MM.1S (cell line): Measurements from ENCODE around the gene CD209.

Experiments
- CTCF ChIP-seq: fragments of 300-600 bp; sonication (generic); IDR thresholded peaks from 2 replicates; pipeline ENCODE4 v1.5.1; 2016; ENCODE audit warnings: antibody characterized with exemption, low read length, mixed read lengths
- EZH2phosphoT487 ChIP-seq: fragments of 300-600 bp; sonication (generic); IDR thresholded peaks from 2 replicates; pipeline ENCODE4 v1.6.1; 2018; ENCODE audit warnings: antibody characterized with exemption, low read length

GRCh38 chr19:7706188-7706954, 41.0 kb downstream of the CD209 start:
- TF ChIP-seq CTCF: no peak
- TF ChIP-seq EZH2phosphoT487: no peak
